SK-N-SH (cell line): ENCODE data around the gene OTUB1.

Experiments used
- CTCF ChIP-seq: fragments of 200-600 bp; sonication (generic); IDR thresholded peaks from 2 replicates; pipeline ENCODE4 v1.6.1; 2017; ENCODE audit warnings: antibody characterized with exemption, mild to moderate bottlenecking, moderate library complexity
- POLR2AphosphoS5 ChIP-seq: IDR thresholded peaks from 2 replicates; pipeline ENCODE4 v1.6.1; 2012; ENCODE audit warnings: low read depth, low read length
- RXRA ChIP-seq: IDR thresholded peaks from 2 replicates; pipeline ENCODE4 v1.4.0; 2012; ENCODE audit warnings: low read depth, mild to moderate bottlenecking, borderline replicate concordance
- USF2 ChIP-seq: fragments of 150-350 bp; IDR thresholded peaks from 2 replicates; pipeline ENCODE4 v1.6.1; 2017; ENCODE audit warnings: antibody characterized with exemption, low read length, low read depth, borderline replicate concordance

- TF ChIP-seq CTCF (no peak), POLR2AphosphoS5 (no peak), USF2 (no peak), RXRA (no peak)
Measured at GRCh38 chr11:64022125-64022784, 36.0 kb downstream of the OTUB1 start.
